ENCODE measurements around the gene TUFT1. TPM values are rescaled to one million over a fixed set of nuclear protein-coding genes. Genes with fewer than 3 reads are reported as not detected.

TUFT1 gene
- total and polyA plus RNA-seq, 2 of the 13 experiments (the other 11 are each of a cell fraction or from before 2014, with no cell fraction given) = 6.4 to 7.3 TPM

- TF ChIP-seq SYNCRIP (IDR thresholded peaks at IDR 0.05; ENCODE audit: insufficient read depth, low read depth, low read length) = no peak
- no peak for TF ChIP-seq USF2 (IDR thresholded peaks at IDR 0.05; ENCODE audit: low read depth, low read length)
- peak; percentile 84; the same call in 1 of the 2 replicates for TF ChIP-seq USF2 (CRISPR knock-in tag; IDR thresholded peaks at IDR 0.05; ENCODE audit: borderline replicate concordance)
- TF ChIP-seq ARHGAP35 (CRISPR knock-in tag; IDR thresholded peaks at IDR 0.05; ENCODE audit: borderline replicate concordance) = no peak
- TF ChIP-seq ZNF510 (CRISPR knock-in tag; IDR thresholded peaks at IDR 0.05; ENCODE audit: low read depth) = 0 out of 2 replicates have a peak, but pooled peaks have one; percentile 44
- 0 out of 2 replicates have a peak, but pooled peaks have one; percentile 50 for TF ChIP-seq PAX8 (CRISPR knock-in tag; IDR thresholded peaks at IDR 0.05; ENCODE audit: borderline replicate concordance)
- TF ChIP-seq ZNF451 (CRISPR knock-in tag; IDR thresholded peaks at IDR 0.05) = 0 out of 2 replicates have a peak, but pooled peaks have one; percentile 28
- TF ChIP-seq SATB2 (CRISPR knock-in tag; IDR thresholded peaks at IDR 0.05) = no peak
- TF ChIP-seq ZNF609 (CRISPR knock-in tag; IDR thresholded peaks at IDR 0.05; ENCODE audit: borderline replicate concordance) = peak; percentile 42; the same call in 1 of the 2 replicates
- peak; percentile 10; the same call in 1 of the 2 replicates for TF ChIP-seq ZFY (CRISPR knock-in tag; IDR thresholded peaks at IDR 0.05)
- no peak for TF ChIP-seq ZNF878 (CRISPR knock-in tag; IDR thresholded peaks at IDR 0.05)
- TF ChIP-seq GTF2F1 (IDR thresholded peaks at IDR 0.05; ENCODE audit: low read length) = no peak
- peak; percentile 51 for TF ChIP-seq ZNF350 (CRISPR knock-in tag; IDR thresholded peaks at IDR 0.05; ENCODE audit: borderline replicate concordance, low read depth)
- 0 out of 2 replicates have a peak, but pooled peaks have one; percentile 4 for TF ChIP-seq RARA (CRISPR knock-in tag; IDR thresholded peaks at IDR 0.05)
- TF ChIP-seq ZUFSP (CRISPR knock-in tag; IDR thresholded peaks at IDR 0.05; ENCODE audit: borderline replicate concordance) = no peak
- TF ChIP-seq ZZZ3 (CRISPR knock-in tag; IDR thresholded peaks at IDR 0.05; ENCODE audit: borderline replicate concordance) = peak; percentile 31; the same call in 1 of the 2 replicates
- no peak for TF ChIP-seq NCOR1 (IDR thresholded peaks at IDR 0.05; ENCODE audit: borderline replicate concordance, low read length)
- TF ChIP-seq RELA (CRISPR knock-in tag; IDR thresholded peaks at IDR 0.05) = no peak
- TF ChIP-seq DPF2 (CRISPR knock-in tag; IDR thresholded peaks at IDR 0.05; ENCODE audit: borderline replicate concordance, low read depth) = 0 out of 2 replicates have a peak, but pooled peaks have one; percentile 32
- no peak for TF ChIP-seq ZNF263 (CRISPR knock-in tag; IDR thresholded peaks at IDR 0.05)
- 0 out of 2 replicates have a peak, but pooled peaks have one; percentile 37 for TF ChIP-seq ZNF775 (CRISPR knock-in tag; IDR thresholded peaks at IDR 0.05; ENCODE audit: borderline replicate concordance)
These were observed 638 bp upstream of the TUFT1 start (continued) for GRCh38 chr1:151539321-151540020.
